Osteocyte (in vitro differentiated cells): ENCODE measurements around the gene NFX1. TPM values are rescaled to one million over a fixed set of nuclear protein-coding genes. Genes with fewer than 3 reads are reported as not detected.
"Not testable (repeated sequence)": the region's sequence is repeated elsewhere in the genome, so short reads cannot be mapped to it uniquely, and the experiment has no call there.

ENCODE experiments used
- DNase-seq: peaks from one replicate; pipeline ENCODE4 v3.0.0; 2021; ENCODE audit warnings: mixed read lengths; ENCODE audit not compliant: unreplicated experiment; ENCODE audit errors: extremely low spot score
- H3K27ac Mint-ChIP-seq: one replicate; pipeline ENCODE4 v1.8.0; 2021; ENCODE audit warnings: mild to moderate bottlenecking, mixed read lengths; ENCODE audit not compliant: unreplicated experiment
- H3K27me3 Mint-ChIP-seq: one replicate; pipeline ENCODE4 v1.8.0; 2021; ENCODE audit warnings: mixed read lengths; ENCODE audit not compliant: unreplicated experiment
- H3K36me3 Mint-ChIP-seq: one replicate; pipeline ENCODE4 v1.8.0; 2021; ENCODE audit warnings: mixed read lengths; ENCODE audit not compliant: unreplicated experiment
- H3K4me1 Mint-ChIP-seq: one replicate; pipeline ENCODE4 v1.8.0; 2021; ENCODE audit warnings: mixed read lengths; ENCODE audit not compliant: unreplicated experiment
- H3K4me3 Mint-ChIP-seq: one replicate; pipeline ENCODE4 v1.8.0; 2021; ENCODE audit warnings: mild to moderate bottlenecking, moderate library complexity, mixed read lengths; ENCODE audit not compliant: unreplicated experiment
- H3K9me3 Mint-ChIP-seq: one replicate; pipeline ENCODE4 v1.8.0; 2021; ENCODE audit warnings: mixed read lengths; ENCODE audit not compliant: unreplicated experiment
- CTCF ChIP-seq: fragments of 200-600 bp; sonication (generic); IDR thresholded peaks from 2 replicates; pipeline ENCODE4 v1.5.0; 2021; ENCODE audit warnings: antibody characterized with exemption, mild to moderate bottlenecking, moderate library complexity
- total RNA-seq: library from RNA; stranded (reverse); gene quantifications from 2 replicates; pipeline ENCODE4 v1.2.1, GENCODE V29; 2021

The NFX1 gene
- total RNA-seq, 1 donor from 2014 or later, result 36.1 TPM

- Mint-ChIP-seq H3K36me3 (peaks cover 42% of the 10 kb centered on the region), H3K27me3 (no peaks in the 10 kb centered on the region), H3K27ac (no peak overlapping the region), H3K4me1 (no peaks in the 10 kb centered on the region), H3K4me3 (no peak overlapping the region), H3K9me3 (no peaks in the 10 kb centered on the region)
- no peak for TF ChIP-seq CTCF
- no peak for DNase-seq
Measured at GRCh38 chr9:33364127-33364526, 73.8 kb downstream of the NFX1 start.

GRCh38 chr9:33364814-33365213 lies 74.5 kb downstream of the NFX1 start:
- H3K4me3 Mint-ChIP-seq, result not testable (repeated sequence)

GRCh38 chr9:33366979-33367480 lies 76.7 kb downstream of the NFX1 start:
- TF ChIP-seq CTCF, result no peak
- Mint-ChIP-seq H3K9me3 (no peaks in the 10 kb centered on the region), H3K27ac (no peak overlapping the region), H3K27me3 (no peaks in the 10 kb centered on the region), H3K4me1 (no peaks in the 10 kb centered on the region), H3K4me3 (no peak overlapping the region), H3K36me3 (peaks cover 56% of the 10 kb centered on the region)
- peak; percentile 63 for DNase-seq

More at GRCh38 chr9:33364814-33365213, 74.5 kb downstream of the NFX1 start:
- H3K27me3 Mint-ChIP-seq, H3K9me3 Mint-ChIP-seq, H3K27ac Mint-ChIP-seq, DNase-seq, H3K4me1 Mint-ChIP-seq: not testable (repeated sequence)
- H3K36me3 Mint-ChIP-seq, result peaks cover 44% of the 10 kb centered on the region

- TF ChIP-seq CTCF, result no peak
- no peaks in the 10 kb centered on the region for H3K9me3 Mint-ChIP-seq
- peak overlapping the region; percentile 67 for H3K27ac Mint-ChIP-seq
- peaks cover 22% of the 10 kb centered on the region for H3K36me3 Mint-ChIP-seq
- no peaks in the 10 kb centered on the region for H3K27me3 Mint-ChIP-seq
- DNase-seq, result no peak
- no peak overlapping the region for H3K4me3 Mint-ChIP-seq
- H3K4me1 Mint-ChIP-seq, result peaks cover 27% of the 10 kb centered on the region
Measured at GRCh38 chr9:33372900-33373299, 82.6 kb downstream of the NFX1 start.

GRCh38 chr9:33374190-33374589 lies 83.9 kb downstream of the NFX1 start:
- no peak for TF ChIP-seq CTCF
- Mint-ChIP-seq H3K27ac (no peak overlapping the region), H3K27me3 (no peaks in the 10 kb centered on the region)

More at GRCh38 chr9:33374190-33374589, 83.9 kb downstream of the NFX1 start:
- peaks cover 19% of the 10 kb centered on the region for H3K36me3 Mint-ChIP-seq
- no peak overlapping the region for H3K4me3 Mint-ChIP-seq
- no peak for DNase-seq
- no peaks in the 10 kb centered on the region for H3K9me3 Mint-ChIP-seq
- H3K4me1 Mint-ChIP-seq, result peaks cover 27% of the 10 kb centered on the region
